GM23338 (cell line): ENCODE data around the gene MAP4K3.

Experiments used
- CTCF ChIP-seq, 2 experiments: fragments of 200-600 bp in 1 of 2; sonication (generic) in 1 of 2; conservative IDR thresholded peaks; 2 replicates each; pipeline versions ENCODE4 v1.5.1 to v1.6.1; 2016 to 2017; ENCODE audit warnings: antibody characterized with exemption in 2 of 2, low read depth in 2 of 2, mild to moderate bottlenecking in 2 of 2, moderate library complexity in 1 of 2
- EZH2 ChIP-seq: fragments of 200-600 bp; sonication (generic); IDR thresholded peaks from one replicate; pipeline ENCODE4 v1.8.0; 2017; ENCODE audit warnings: antibody characterized with exemption, mild to moderate bottlenecking, low read depth; ENCODE audit not compliant: unreplicated experiment
- POLR2AphosphoS5 ChIP-seq: IDR thresholded peaks from 2 replicates; pipeline ENCODE4 v1.6.1; 2016; ENCODE audit warnings: antibody characterized with exemption, low read depth

DNA sequence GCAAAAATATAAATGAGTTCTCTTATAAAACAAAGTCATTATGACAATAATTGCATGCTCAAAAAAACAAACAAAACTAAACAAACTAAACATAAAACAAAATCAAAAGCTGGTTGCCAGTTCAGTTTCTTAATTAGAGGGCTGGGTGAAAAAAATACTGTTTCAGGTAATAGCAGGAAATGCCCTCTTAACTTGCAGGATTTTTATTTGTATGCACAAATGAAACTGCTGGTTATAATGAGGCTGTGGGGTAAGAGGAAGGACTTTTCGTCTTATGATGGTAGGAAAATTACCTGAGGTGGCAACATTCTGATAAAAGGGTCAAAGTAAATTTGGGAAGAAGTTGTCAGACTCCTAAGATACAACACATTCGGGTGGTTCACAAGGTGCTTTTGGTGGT is 171.8 kb downstream of the MAP4K3 start:
- TF ChIP-seq CTCF (conservative IDR thresholded peaks at IDR 0.05; ENCODE audit: low read depth in 2 of 2) (no peak), POLR2AphosphoS5 (no peak), EZH2 (no peak)
